Mucosa of descending colon (tissue), 3 donors: ENCODE data around the gene STAU1. TPM values are rescaled to one million over a fixed set of nuclear protein-coding genes. Genes with fewer than 3 reads are reported as not detected.
"Not testable (repeated sequence)": the region's sequence is repeated elsewhere in the genome, so short reads cannot be mapped to it uniquely, and the experiment has no call there.

Source experiments
- ATAC-seq: fragments of 200-7000 bp; cut with Tn5 transposase; one replicate; pipeline ENCODE4 v1.9.1; 2020; ENCODE audit warnings: mild to moderate bottlenecking, moderate library complexity
- DNase-seq, 3 donors: peaks; one replicate each; pipeline ENCODE4 v3.0.0-alpha.2; 2020
- H3K36me3 ChIP-seq: fragments of 200-600 bp; one replicate; pipeline ENCODE4 v1.8.0; 2021; ENCODE audit warnings: low read depth, mild to moderate bottlenecking
- H3K4me1 ChIP-seq: fragments of 200-600 bp; one replicate; pipeline ENCODE4 v1.8.0; 2021; ENCODE audit warnings: low read depth, mild to moderate bottlenecking
- H3K4me3 ChIP-seq: fragments of 200-600 bp; one replicate; pipeline ENCODE4 v1.8.0; 2021; ENCODE audit warnings: mild to moderate bottlenecking
- H3K9me3 ChIP-seq: fragments of 200-600 bp; one replicate; pipeline ENCODE4 v1.8.0; 2021; ENCODE audit warnings: mild to moderate bottlenecking
- intact Hi-C, 2 donors: fragments of 100-400 bp; cut with DNase I in 1 of 2; cut with micrococcal nuclease in 1 of 2; formaldehyde crosslinking; loops; one replicate each; pipeline versions ENCODE4 v1.11.0 to v1.11.1; 2022; cut with DNase I, micrococcal nuclease
- total RNA-seq, 3 donors: library from RNA; stranded (reverse); fragmentation: NEBNext Ultra II Directional in 2 of 3; extraction: Animal tissue kit (Norgen Biotek cat#: 25700) in 2 of 3; gene quantifications; one replicate each; pipeline versions ENCODE4 v1.2.1 to v1.2.4, GENCODE V29; 2021 to 2023
- TF ChIP-seq, protein P1 (sequence below): fragments of 200-600 bp; IDR thresholded peaks from one replicate; pipeline ENCODE4 v1.8.0; 2022; ENCODE audit warnings: antibody characterized with exemption, mild to moderate bottlenecking
- donor health status: DM: no; HTN: no; CAD: no; lungs with moderate emphysema.
- donor health status: DM: no; HTN: no; CAD: no.
- donor health status: DM: no; HTN: yes; CAD: no.

Gene STAU1
- total RNA-seq, 3 donors from 2014 or later = 83.8 to 95.7 (median 91.0) TPM

DNA sequence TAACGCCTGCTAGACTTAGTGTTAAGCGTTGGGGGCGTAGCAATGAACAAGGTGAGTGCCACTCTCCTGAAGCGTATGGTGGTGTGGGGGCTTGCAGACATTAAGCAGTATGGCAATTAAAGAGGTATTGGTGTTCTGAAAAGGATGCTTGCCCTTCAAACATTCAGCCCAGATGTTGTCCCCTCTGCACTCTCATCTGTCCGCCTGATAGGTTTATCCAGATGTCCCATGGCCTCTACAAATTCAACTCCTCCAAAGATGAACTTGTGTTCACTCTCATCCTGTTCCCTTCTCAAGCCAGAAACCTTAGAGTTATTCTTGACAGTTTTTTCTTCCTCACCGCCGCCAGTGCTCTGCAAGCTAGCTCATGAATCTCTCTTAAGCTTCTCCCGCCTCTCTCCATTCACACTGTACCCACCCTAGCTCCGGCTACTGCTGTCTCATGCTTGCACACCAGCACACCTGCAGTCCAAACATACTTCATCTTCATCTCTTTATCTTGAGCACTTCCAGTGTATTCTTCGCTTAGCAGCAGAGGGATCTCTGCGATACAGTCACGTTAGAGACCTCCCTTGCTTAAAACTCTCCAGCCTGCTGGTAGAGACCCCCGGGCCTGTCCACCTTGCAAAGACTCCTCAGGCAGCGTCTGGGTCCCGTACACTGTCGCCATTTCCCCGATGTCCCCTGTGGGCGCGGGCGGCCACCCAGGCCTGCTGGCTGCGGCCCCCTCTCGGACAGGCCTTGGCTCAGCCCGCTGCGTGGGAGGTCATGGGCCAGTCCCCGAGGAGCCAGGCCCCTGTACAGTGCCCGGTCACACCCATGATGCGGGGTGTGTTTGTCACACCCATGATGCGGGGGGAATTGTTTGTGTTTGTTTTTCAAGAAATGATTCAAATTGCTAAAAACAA, 32.0 kb upstream of the STAU1 start:
- H3K36me3 ChIP-seq = peaks cover 19% of the 10 kb centered on the region
- no peaks in the 10 kb centered on the region for H3K9me3 ChIP-seq
- intact Hi-C loops = loop anchor here (2.0 to 5.0 kb wide), 2 partner anchors 88 to 91 kb away; no protein-coding TSS in a partner anchor
- peak in 2 of 3 donors; percentile 33 to 57 for DNase-seq
- H3K4me1 ChIP-seq = peaks cover 9% of the 10 kb centered on the region
- ATAC-seq = no peak
- TF ChIP-seq, protein P1, sequence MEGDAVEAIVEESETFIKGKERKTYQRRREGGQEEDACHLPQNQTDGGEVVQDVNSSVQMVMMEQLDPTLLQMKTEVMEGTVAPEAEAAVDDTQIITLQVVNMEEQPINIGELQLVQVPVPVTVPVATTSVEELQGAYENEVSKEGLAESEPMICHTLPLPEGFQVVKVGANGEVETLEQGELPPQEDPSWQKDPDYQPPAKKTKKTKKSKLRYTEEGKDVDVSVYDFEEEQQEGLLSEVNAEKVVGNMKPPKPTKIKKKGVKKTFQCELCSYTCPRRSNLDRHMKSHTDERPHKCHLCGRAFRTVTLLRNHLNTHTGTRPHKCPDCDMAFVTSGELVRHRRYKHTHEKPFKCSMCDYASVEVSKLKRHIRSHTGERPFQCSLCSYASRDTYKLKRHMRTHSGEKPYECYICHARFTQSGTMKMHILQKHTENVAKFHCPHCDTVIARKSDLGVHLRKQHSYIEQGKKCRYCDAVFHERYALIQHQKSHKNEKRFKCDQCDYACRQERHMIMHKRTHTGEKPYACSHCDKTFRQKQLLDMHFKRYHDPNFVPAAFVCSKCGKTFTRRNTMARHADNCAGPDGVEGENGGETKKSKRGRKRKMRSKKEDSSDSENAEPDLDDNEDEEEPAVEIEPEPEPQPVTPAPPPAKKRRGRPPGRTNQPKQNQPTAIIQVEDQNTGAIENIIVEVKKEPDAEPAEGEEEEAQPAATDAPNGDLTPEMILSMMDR = no peak
- peak overlapping the region; percentile 74 for H3K4me3 ChIP-seq

DNA sequence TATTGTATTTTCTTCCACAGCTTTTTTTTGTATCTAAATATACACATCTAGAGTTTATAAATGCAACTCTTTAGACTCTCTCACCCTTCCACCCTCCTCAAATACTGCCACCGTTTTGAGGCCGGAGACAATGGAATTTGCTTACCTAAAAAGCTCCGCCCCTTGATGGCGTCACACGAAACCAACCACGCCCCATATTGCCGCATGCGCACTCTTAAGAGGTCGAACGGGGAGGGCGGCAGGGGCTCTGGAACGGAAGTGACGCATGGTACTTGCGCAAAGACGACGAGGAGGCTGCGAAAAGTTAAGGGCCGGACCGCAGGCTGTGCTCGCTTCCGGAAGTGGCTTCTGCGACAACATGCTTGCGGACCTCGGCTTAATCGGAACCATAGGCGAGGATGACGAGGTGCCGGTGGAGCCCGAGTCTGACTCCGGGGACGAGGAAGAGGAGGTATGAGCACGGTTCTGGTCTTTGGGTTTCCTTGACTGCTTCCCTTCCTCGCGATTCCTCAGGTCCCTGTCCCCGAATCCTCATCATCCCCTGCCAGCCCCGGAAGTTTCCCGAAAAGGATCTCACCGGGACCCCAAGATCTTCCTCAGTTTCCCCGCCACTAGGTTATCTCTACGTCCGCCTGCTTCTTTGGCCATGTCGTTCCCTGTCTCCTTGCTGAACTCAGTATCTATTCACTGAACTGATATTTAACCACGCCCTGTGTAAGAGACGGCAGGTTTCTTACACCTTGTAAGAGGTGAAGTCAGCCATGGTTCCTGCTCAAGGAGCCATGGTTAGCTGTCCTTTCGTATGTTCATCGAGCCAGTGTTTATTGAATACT, 31.2 kb upstream of the STAU1 start, which contains the start of gene DDX27:
TSS of gene DDX27 (plus strand) at position 326 of the 833 bp plus-strand sequence. CDS start at position 359, 33 bp downstream.
- intact Hi-C loops = loop anchor here (2.0 to 5.0 kb wide), 2 partner anchors 87 to 91 kb away; no protein-coding TSS in a partner anchor
- TF ChIP-seq, protein P1 = no peak
- peak; percentile 98 for ATAC-seq
- H3K36me3 ChIP-seq = peaks cover 19% of the 10 kb centered on the region
- H3K4me3 ChIP-seq = peak within 1 kb of the TSS; percentile 74
- peak; percentile 98 for DNase-seq
- no peaks in the 10 kb centered on the region for H3K9me3 ChIP-seq
- H3K4me1 ChIP-seq = peaks cover 9% of the 10 kb centered on the region

GRCh38 chr20:49218739-49219090, 30.6 kb upstream of the STAU1 start:
- H3K4me3 ChIP-seq, H3K9me3 ChIP-seq, H3K4me1 ChIP-seq, ATAC-seq: not testable (repeated sequence)
- DNase-seq = peak; percentile 50 to 73 (median 58)
- intact Hi-C loops = loop anchor here (2.0 to 5.0 kb wide), 2 partner anchors 86 to 90 kb away; no protein-coding TSS in a partner anchor
- H3K36me3 ChIP-seq = peaks cover 16% of the 10 kb centered on the region

DNA sequence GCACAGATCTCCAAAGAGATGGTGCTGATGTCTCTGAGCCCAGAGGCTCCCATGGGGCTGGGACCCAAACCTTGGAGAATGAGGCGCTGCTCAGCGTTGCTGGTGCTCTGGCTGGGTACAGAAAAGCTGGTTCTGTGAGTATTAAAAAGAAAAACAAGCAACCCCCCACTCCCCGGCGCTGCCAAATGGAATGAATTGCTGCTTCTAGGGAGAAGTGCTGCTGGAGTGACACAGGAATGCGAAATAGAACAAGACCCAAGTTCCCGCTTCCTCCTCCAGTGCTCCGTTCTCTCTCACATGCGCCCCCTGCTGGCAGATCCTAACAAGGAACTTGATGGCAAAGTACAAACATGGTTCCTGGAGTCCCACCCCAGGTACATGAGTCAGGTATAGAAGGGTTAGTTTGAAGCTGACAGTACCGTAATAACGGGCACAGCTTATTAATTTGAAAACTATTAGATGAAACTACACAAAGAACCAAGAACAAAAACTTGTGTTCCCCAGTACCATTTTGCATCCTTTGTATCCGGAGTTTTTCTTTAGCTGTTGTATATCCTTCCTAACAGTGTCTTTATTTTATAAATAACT, 29.0 kb upstream of the STAU1 start:
- TF ChIP-seq, protein P1 = peak; percentile 68
- Histone ChIP-seq H3K9me3 (no peaks in the 10 kb centered on the region), H3K4me1 (peaks cover 9% of the 10 kb centered on the region), H3K36me3 (no peaks in the 10 kb centered on the region), H3K4me3 (no peak overlapping the region)
- peak; percentile 82 for ATAC-seq
- DNase-seq = peak; percentile 91 to 99 (median 96)
- intact Hi-C loops = loop anchor here in 1 of 2 donors (5.0 kb wide), 1 partner anchor 85 kb away; no protein-coding TSS in a partner anchor

GRCh38 chr20:49215232-49215631, 27.1 kb upstream of the STAU1 start:
- Histone ChIP-seq H3K36me3 (no peaks in the 10 kb centered on the region), H3K9me3 (peaks cover under 1% of the 10 kb centered on the region), H3K4me1 (peaks cover 3% of the 10 kb centered on the region), H3K4me3 (no peak overlapping the region)
- ATAC-seq (no peak), DNase-seq (no peak)
- TF ChIP-seq, protein P1 = no peak
- intact Hi-C loops = loop anchor here in 1 of 2 donors (5.0 kb wide), 1 partner anchor 83 kb away; no protein-coding TSS in a partner anchor
